M059J (cell line): ENCODE results near the gene AP3S1. TPM values are rescaled to one million over a fixed set of nuclear protein-coding genes. Genes with fewer than 3 reads are reported as not detected.
"Not testable (repeated sequence)": the region's sequence is repeated elsewhere in the genome, so short reads cannot be mapped to it uniquely, and the experiment has no call there.

Experiments used
- DNase-seq: peaks from one replicate; pipeline ENCODE4 v3.0.0-alpha.2; 2012; ENCODE audit warnings: low read depth
- total RNA-seq: library from RNA; depleted of rRNA; stranded (reverse); fragments of >200 nt; shearing (Covaris generic); gene quantifications from 2 replicates; pipeline ENCODE4 v1.2.3, GENCODE V29; 2014

Gene AP3S1
- total RNA-seq, 1 experiment from 2014 or later = 124 TPM

DNA sequence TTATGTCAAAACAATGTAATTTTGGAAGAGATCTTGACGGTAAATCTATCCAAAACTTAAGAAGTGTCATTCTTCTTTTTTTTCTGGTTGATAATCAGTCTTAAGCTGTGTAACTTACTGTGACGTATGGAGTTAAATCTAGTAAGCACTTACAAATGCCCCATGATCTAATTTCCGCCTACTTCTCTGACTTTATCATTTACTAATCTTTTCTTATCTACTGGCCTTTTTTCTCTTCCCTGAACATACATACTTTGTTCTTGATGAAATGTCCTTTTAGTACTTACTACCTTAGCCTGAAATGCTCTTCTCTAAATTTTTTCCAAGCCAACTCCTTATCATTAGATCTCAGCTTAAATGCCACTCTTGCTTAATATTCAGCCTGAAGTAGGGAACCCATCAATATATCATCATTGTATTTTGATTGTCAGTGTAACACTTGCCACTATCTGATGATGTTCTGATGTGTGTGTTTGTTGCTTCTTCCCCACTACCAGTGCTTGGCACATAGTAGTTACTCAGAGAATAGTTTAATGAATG, 27.6 kb downstream of the AP3S1 start:
- DNase-seq = no peak

DNA sequence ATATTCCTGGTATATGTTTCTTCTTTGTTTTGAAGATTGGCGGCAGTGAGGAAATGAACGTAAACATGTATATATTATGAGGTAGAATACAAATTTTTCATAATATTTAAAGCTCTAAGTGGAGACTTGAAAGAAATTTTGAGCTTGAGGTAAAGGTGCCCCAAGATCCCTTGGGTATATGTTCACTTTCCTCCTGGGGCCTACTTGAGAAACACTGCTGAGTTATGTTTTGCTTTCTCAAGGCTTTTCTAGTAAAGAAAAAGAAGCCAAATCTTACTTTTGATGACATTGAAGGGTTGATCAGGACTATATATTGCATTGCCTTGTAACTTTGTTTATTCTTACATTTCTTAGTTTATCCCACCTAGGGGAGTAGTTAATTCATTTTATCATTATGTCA, 30.7 kb downstream of the AP3S1 start:
- DNase-seq = no peak

DNA sequence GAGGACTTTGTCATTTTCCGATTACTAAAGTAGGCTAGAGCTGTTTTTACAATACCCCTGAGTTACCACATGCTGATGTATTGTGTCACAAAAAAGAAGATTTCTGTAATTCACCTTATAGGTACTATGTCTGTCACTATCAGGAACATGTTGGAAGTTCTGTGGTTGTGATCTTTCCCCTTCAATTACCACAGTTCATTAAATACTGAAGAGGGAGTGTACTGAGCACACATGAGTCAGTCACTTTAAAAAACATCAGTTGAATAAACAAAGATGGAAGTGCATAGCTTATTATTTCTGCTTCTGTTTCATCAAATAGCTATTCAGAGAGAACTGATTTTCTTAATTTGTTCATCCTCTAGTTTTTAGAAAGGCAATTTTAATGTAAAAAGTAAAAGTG, 31.7 kb downstream of the AP3S1 start:
- DNase-seq = peak; percentile 77

DNA sequence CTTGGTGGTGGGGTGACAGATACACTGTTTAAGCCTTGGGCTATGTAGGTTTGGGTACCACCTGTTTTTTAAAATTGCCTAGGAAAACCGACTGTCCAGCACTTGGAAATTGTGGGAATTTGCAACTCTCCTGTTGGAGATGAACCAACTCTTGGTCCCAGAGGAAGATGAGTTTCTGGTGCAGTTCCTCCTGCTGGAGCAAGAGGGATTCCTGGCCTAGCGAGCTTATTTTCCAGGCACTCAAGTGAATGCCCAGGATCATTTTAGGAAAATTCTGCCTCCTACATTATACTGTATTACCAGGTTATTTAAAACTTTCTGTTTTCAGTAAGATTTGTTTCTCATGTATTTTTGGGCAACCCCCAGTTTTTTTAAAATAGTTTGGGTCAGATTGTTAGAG, 33.7 kb downstream of the AP3S1 start:
- no peak for DNase-seq

DNA sequence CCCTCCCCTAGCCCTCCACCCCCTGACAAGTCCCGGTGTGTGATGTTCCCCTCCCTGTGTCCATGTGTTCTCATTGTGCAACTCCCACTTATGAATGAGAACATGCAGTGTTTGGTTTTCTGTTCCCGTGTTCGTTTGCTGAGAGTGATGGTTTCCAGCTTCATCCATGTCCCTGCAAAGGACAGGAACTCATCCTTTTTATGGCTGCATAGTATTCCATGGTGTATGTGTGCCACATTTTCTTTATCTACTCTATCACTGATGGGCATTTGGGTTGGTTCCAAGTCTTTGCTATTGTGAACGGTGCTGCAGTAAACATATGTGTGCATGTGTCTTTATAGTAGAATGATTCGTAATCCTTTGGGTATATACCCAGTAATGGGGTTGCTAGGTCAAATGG, 35.6 kb downstream of the AP3S1 start:
- not testable (repeated sequence) for DNase-seq

DNA sequence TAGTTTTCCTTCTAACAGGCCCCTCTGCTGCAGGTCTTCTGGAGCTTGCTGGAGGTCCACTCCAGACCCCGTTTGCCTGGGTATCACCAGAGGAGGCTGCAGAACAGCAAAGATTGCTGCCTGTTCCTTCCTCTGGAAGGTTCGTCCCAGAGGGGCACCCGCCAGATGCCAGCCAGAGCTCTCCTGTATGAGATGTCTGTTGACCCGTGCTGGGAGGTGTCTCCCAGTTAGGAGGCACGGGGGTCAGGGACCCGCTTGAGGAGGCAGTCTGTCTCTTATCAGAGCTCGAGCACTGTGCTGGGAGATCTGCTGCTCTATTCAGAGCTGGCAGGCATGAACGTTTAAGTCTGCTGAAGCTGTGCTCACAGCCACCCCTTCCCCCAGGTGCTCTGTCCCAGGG, 40.7 kb downstream of the AP3S1 start:
- not testable (repeated sequence) for DNase-seq

DNA sequence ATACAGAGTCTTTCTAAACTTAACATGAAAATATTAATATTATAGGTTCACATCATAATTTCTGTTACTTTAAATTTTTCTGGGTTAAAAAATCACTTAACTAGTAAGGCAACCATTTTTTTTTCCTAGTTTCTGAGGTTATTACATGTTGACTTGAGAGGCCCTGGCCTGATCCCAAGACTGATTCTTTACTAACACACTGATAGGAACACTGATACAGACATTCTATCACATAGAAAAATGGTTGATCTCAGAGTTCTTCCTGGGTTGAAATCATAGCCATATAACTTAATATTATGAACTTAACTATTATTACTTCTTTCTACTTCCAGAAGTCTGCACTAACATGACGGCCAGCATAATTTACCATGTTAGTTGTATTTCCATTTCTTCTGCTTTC, 43.0 kb downstream of the AP3S1 start:
- DNase-seq = no peak

DNA sequence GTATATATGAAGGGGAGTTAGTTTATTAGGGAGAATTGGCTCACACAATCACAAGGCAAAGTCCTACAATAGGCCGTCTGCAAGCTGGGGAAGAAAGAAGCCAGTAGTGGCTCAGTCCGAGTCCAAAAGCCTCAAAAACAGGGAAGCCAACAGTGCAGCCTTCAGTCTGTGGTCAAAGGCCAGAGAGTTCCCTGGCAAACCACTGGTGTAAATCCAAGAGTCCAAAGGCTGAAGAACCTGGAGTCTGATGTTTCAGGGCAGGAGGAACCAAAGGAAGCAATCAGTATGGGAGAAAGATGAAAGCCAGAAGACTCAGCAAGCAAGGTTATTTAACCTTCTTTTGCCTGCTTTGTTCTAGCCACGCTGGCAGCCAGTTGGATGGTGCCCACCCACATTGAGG, 43.5 kb downstream of the AP3S1 start:
- DNase-seq = not testable (repeated sequence)

GRCh38 chr5:115888027-115888426, 46.3 kb downstream of the AP3S1 start:
- DNase-seq = peak; percentile 28

GRCh38 chr5:115892021-115892420, 50.3 kb downstream of the AP3S1 start:
- no peak for DNase-seq

GRCh38 chr5:115894342-115894741, 52.6 kb downstream of the AP3S1 start:
- no peak for DNase-seq

GRCh38 chr5:115895821-115896220, 54.1 kb downstream of the AP3S1 start:
- DNase-seq = peak; percentile 23

GRCh38 chr5:115898656-115899055, 56.9 kb downstream of the AP3S1 start:
- peak; percentile 60 for DNase-seq

- no peak for DNase-seq
These were observed 65.4 kb downstream of the AP3S1 start for GRCh38 chr5:115907177-115907576.

DNA sequence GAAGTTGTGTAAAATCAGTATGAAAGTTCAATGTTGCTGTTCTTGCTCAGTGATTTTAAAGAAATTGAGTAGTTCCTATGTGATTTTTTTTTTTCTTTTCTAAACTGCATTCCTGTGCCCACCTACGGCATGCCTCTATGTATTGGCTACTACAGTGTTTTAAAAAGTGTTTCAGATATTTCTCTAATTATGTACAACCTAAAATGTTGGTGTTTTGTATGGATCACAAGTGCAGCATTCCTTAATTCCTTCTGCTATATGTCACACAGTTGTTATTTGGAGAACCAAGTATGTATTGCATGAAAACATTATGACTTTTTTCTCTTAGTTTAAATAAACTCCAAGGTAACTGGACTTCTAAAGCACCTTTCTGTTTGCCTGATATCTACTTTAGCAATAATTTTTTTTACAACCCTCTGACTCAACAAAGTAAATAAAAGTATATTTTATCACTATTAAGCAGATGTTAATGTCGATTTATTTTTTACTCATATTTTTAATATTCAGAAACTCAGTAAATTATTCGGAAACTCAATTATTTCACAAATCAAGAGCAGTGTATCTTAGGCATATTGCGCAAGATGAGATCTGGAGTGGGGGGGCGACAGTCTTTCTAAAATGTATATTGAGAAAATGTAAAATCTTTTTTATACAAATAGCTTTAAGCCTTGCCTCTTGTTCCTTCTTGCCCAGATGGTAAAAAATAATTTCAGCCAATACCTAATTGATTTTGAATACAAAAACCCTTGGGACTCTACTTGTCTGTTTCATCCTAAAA, 72.1 kb downstream of the AP3S1 start:
- not testable (repeated sequence) for DNase-seq

DNA sequence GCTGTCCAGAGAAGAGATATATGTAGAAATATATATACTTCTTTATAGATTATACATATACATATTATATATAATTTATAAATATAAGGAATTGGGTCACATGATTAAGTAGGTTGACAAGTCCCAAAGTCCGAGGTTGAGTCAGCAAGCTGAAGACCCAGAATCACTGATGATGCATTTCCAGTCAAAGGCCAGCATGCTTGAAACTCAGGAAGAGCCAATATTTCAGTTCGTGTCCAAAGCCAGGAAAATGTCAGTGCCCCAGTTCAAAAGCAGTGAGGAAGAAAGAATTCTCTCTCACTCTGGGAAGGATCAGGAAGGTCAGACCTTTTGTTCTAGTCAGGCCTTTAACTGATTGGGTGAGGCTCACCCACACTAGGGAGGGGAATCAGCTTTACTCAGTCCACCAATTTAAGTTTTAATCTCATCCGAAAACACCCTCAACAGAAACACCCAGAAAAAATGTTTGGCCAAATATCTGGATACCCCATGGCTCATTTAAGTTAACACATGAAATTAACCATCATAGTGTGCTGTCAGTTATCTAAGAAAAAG, 78.5 kb downstream of the AP3S1 start:
- no peak for DNase-seq

- not testable (repeated sequence) for DNase-seq
These were observed 87.1 kb downstream of the AP3S1 start for GRCh38 chr5:115928578-115929407.

DNA sequence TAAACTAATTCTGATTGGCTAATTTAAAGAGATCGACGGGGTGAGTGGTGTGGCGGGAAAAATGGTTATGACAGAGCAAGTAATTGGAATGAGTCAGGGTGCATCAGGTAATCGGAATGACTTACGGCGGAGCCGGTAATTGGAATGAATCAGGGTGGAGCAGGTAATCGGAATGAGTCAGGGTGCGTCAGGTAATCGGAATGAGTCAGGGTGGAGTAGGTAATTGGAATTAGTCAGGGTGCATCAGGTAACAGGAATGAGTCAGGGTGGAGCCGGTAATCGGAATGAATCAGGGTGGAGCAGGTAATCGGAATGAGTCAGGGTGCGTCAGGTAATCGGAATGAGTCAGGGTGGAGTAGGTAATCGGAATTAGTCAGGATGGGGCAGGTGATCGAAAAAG, 88.4 kb downstream of the AP3S1 start:
- peak; percentile 9 for DNase-seq

DNA sequence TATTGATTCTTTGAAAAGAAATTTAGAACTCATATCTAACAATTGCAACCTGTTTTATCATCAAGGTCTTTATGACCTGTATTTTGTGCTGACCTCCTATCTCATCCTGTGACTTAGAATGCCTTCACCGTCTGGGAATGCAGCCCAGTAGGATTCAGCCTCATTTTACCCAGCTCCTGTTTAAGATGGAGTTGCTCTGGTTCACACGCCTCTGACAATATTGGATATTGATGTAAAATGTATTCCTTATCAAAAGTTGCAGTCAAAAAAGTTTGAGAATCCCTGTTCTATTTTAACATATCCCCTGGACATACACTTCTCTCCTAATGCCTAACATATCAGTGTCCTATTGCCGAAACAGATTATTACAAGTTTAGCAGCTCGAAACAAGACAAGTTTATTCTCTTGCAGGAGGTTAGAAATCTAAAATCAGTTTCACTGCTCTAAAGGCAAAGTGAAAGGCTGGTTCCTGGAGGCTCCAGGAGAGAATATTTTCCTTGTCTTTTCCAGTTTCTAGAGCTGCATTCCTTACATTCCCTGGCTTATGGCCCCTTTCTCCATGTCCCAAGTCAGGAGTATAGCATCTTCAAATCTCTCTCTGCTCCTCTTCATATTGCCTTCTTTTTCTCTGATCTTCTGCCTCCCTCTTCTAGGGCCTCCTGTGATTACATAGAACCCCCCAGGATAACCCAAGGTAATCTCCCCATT, 89.0 kb downstream of the AP3S1 start:
- DNase-seq = no peak

DNA sequence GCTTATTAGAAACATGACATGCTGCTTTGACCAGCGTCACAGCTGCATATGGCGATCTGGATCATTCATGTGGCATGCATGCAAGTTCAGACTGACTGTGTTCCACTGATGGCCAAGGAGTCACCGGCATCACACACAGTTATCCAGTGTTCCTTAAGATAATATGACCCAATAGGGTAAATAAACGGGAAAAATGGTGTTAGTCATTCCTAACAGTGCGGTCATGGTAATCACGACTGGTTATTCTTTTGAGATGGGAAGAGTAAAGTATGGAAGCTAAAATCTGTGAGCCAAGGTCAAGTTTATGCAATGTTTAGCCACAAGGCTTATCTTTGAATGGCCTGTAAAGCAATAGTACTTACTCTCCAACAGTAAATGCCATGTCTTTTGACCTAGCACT, 91.3 kb downstream of the AP3S1 start:
- peak; percentile 25 for DNase-seq

- DNase-seq = no peak
These were observed 92.7 kb downstream of the AP3S1 start for GRCh38 chr5:115934388-115934974.
